Measurements from ENCODE around the gene AWAT2. TPM values are rescaled to one million over a fixed set of nuclear protein-coding genes. Genes with fewer than 3 reads are reported as not detected.

AWAT2 gene
- total and polyA plus RNA-seq, 2 donors from 2014 or later = not detected

GRCh38 chrX:70026112-70026850 is 23.5 kb downstream of the AWAT2 start:
- FAIRE-seq (no peak), DNase-seq (no peak)
- H3K9ac ChIP-seq (ENCODE audit: low read length in 3 of 3) = no peak overlapping the region
- no peaks in the 10 kb centered on the region for H3K4me1 ChIP-seq (ENCODE audit: control insufficient read depth in 2 of 3, insufficient read depth in 2 of 3, low read depth in 1 of 3, low read length in 3 of 3)
- H3K4me3 ChIP-seq (ENCODE audit: low read length in 3 of 3) = no peak overlapping the region
- H3K27ac ChIP-seq (ENCODE audit: low read depth in 2 of 2, low read length in 2 of 2) = no peak overlapping the region
- intact Hi-C loops (cut with DNase I) = no loop called here
- no peaks in the 10 kb centered on the region for H3K36me3 ChIP-seq (ENCODE audit: control insufficient read depth in 2 of 3, insufficient read depth in 3 of 3, low read length in 3 of 3)
- H3K9me3 ChIP-seq (ENCODE audit: control insufficient read depth in 2 of 3, insufficient read depth in 1 of 3, low read length in 3 of 3) = no peaks in the 10 kb centered on the region
- H3K27me3 ChIP-seq (ENCODE audit: control insufficient read depth, insufficient read depth, low read length) = no peaks in the 10 kb centered on the region
- TF ChIP-seq CTCF (IDR thresholded peaks at IDR 0.05; ENCODE audit: borderline replicate concordance, extremely low read depth, insufficient read depth) = no peak

- no peaks in the 10 kb centered on the region for H3K36me3 ChIP-seq (ENCODE audit: control insufficient read depth in 2 of 3, insufficient read depth in 3 of 3, low read length in 3 of 3)
- H3K27me3 ChIP-seq (ENCODE audit: control insufficient read depth, insufficient read depth, low read length) = no peaks in the 10 kb centered on the region
- no peaks in the 10 kb centered on the region for H3K9me3 ChIP-seq (ENCODE audit: control insufficient read depth in 2 of 3, insufficient read depth in 1 of 3, low read length in 3 of 3)
- FAIRE-seq = no peak
- no peak for TF ChIP-seq CTCF (IDR thresholded peaks at IDR 0.05; ENCODE audit: borderline replicate concordance, extremely low read depth, insufficient read depth)
- DNase-seq = no peak
- H3K4me1 ChIP-seq (ENCODE audit: control insufficient read depth in 2 of 3, insufficient read depth in 2 of 3, low read depth in 1 of 3, low read length in 3 of 3) = no peaks in the 10 kb centered on the region
- H3K4me3 ChIP-seq (ENCODE audit: low read length in 3 of 3) = no peak overlapping the region
- intact Hi-C loops (cut with DNase I) = no loop called here
- no peak overlapping the region for H3K27ac ChIP-seq (ENCODE audit: low read depth in 2 of 2, low read length in 2 of 2)
- H3K9ac ChIP-seq (ENCODE audit: low read length in 3 of 3) = no peak overlapping the region
Observed at GRCh38 chrX:70025464-70025863, 24.3 kb downstream of the AWAT2 start.

GRCh38 chrX:70022616-70023015 is 27.1 kb downstream of the AWAT2 start:
- Histone ChIP-seq H3K4me1 (ENCODE audit: control insufficient read depth in 2 of 3, insufficient read depth in 2 of 3, low read depth in 1 of 3, low read length in 3 of 3) (no peaks in the 10 kb centered on the region), H3K4me3 (ENCODE audit: low read length in 3 of 3) (no peak overlapping the region), H3K27me3 (ENCODE audit: control insufficient read depth, insufficient read depth, low read length) (no peaks in the 10 kb centered on the region), H3K27ac (ENCODE audit: low read depth in 2 of 2, low read length in 2 of 2) (no peak overlapping the region), H3K9ac (ENCODE audit: low read length in 3 of 3) (no peak overlapping the region), H3K9me3 (ENCODE audit: control insufficient read depth in 2 of 3, insufficient read depth in 1 of 3, low read length in 3 of 3) (no peaks in the 10 kb centered on the region), H3K36me3 (ENCODE audit: control insufficient read depth in 2 of 3, insufficient read depth in 3 of 3, low read length in 3 of 3) (no peaks in the 10 kb centered on the region)
- no peak for DNase-seq
- intact Hi-C loops (cut with DNase I) = no loop called here
- no peak for TF ChIP-seq CTCF (IDR thresholded peaks at IDR 0.05; ENCODE audit: borderline replicate concordance, extremely low read depth, insufficient read depth)
- no peak for FAIRE-seq

DNA sequence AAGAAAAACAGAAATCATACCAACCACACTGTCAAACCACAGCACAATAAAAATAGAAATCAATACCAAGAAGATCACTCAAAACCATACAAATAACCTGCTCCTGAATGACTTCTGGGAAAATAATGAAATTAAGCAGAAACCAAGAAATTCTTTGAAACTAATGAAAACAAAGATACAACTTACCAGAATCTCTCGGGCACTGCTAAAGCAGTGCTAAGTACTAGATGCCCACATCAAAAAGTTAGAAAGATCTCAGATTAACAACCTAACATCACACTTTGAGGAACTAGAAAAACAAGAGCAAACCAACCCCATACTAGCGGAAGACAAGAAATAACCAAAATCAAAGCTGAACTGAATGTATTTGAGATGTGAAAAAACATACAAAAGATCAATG is 33.2 kb downstream of the AWAT2 start:
- Histone ChIP-seq H3K36me3 (ENCODE audit: control insufficient read depth in 2 of 3, insufficient read depth in 3 of 3, low read length in 3 of 3) (no peaks in the 10 kb centered on the region), H3K9ac (ENCODE audit: low read length in 3 of 3) (no peak overlapping the region), H3K27me3 (ENCODE audit: control insufficient read depth, insufficient read depth, low read length) (no peaks in the 10 kb centered on the region), H3K4me1 (ENCODE audit: control insufficient read depth in 2 of 3, insufficient read depth in 2 of 3, low read depth in 1 of 3, low read length in 3 of 3) (no peaks in the 10 kb centered on the region), H3K4me3 (ENCODE audit: low read length in 3 of 3) (no peak overlapping the region), H3K9me3 (ENCODE audit: control insufficient read depth in 2 of 3, insufficient read depth in 1 of 3, low read length in 3 of 3) (no peaks in the 10 kb centered on the region), H3K27ac (ENCODE audit: low read depth in 2 of 2, low read length in 2 of 2) (no peak overlapping the region)
- no peak for TF ChIP-seq CTCF (IDR thresholded peaks at IDR 0.05; ENCODE audit: borderline replicate concordance, extremely low read depth, insufficient read depth)
- DNase-seq (no peak), FAIRE-seq (peak; percentile 13)
- intact Hi-C loops (cut with DNase I) = no loop called here
